Stomach (tissue), 9 donors: ENCODE results near the gene CCNB3. TPM values are rescaled to one million over a fixed set of nuclear protein-coding genes. Genes with fewer than 3 reads are reported as not detected.

ENCODE experiments used
- DNase-seq, 2 donors: peaks; one replicate each; pipeline versions ENCODE4 v3.0.0 to v3.0.0-alpha.2; 2013 to 2019
- H3K27ac ChIP-seq, 5 donors: fragments of 200-600 bp in 4 of 5; sonication (generic) in 4 of 5; one replicate each; pipeline ENCODE4 v1.5.1; 2013 to 2019; ENCODE audit warnings: mild to moderate bottlenecking in 1 of 5, moderate library complexity in 1 of 5
- H3K27me3 ChIP-seq, 3 donors: fragments of 200-600 bp; sonication (generic); one replicate each; pipeline ENCODE4 v1.5.1; 2017 to 2019; ENCODE audit warnings: mixed run types in 1 of 3
- H3K36me3 ChIP-seq, 4 donors: fragments of 200-600 bp; sonication (generic); 1 replicate in 3 of 4; 2 replicates in 1 of 4; pipeline ENCODE4 v1.5.1; 2016 to 2019
- H3K4me1 ChIP-seq, 4 donors: fragments of 200-600 bp; sonication (generic); one replicate each; pipeline ENCODE4 v1.5.1; 2016 to 2019
- H3K4me3 ChIP-seq, 4 donors: fragments of 200-600 bp; sonication (generic) in 3 of 4; one replicate each; pipeline ENCODE4 v1.5.1; 2016 to 2019; ENCODE audit warnings: mild to moderate bottlenecking in 1 of 4
- H3K9me3 ChIP-seq, 4 donors: fragments of 200-600 bp; sonication (generic); one replicate each; pipeline ENCODE4 v1.5.1; 2016 to 2019
- EP300 ChIP-seq: sonication (generic); formaldehyde crosslinking; IDR thresholded peaks from one replicate; pipeline ENCODE4 v1.6.1; 2017; ENCODE audit warnings: antibody characterized with exemption
- POLR2A ChIP-seq, 4 donors: fragments of 450-650 bp; IDR thresholded peaks; one replicate each; pipeline ENCODE4 v1.6.1; 2016; ENCODE audit warnings: antibody characterized with exemption in 4 of 4, control low read depth in 2 of 4, mild to moderate bottlenecking in 1 of 4, moderate library complexity in 1 of 4
- POLR2AphosphoS5 ChIP-seq, 3 donors: sonication (generic); formaldehyde crosslinking; IDR thresholded peaks; one replicate each; pipeline ENCODE4 v1.6.1; 2016; ENCODE audit warnings: antibody characterized with exemption in 3 of 3
- WGBS, 5 donors: extraction: QIAGEN DNeasy Blood & Tissue Kit in 3 of 5; methylation state at CpG; one replicate each; pipeline versions ENCODE4 v1.1.5 to v1.1.7; 2013 to 2018; 5-methylcytosine and 5-hydroxymethylcytosine counted together
- intact Hi-C: fragments of 100-400 bp; cut with DNase I; formaldehyde crosslinking; loops from one replicate; pipeline ENCODE4 v1.15.1; 2023; ENCODE audit warnings: low total_unique reads
- polyA plus RNA-seq, 3 donors: library from polyadenylated mRNA; stranded (reverse); fragments of 200-250 nt; gene quantifications; one replicate each; pipeline ENCODE4 v1.2.3, GENCODE V29; 2013
- total RNA-seq, 5 donors: library from RNA; depleted of rRNA; stranded (reverse); fragments of >200 nt; gene quantifications; one replicate each; pipeline versions ENCODE4 v1.1.0 to v1.2.3, GENCODE V29; 2014 to 2016
- TF ChIP-seq, protein P1 (sequence below), 7 experiments: fragments of 450-650 bp in 4 of 7; fragments of 200-600 bp in 3 of 7; sonication (generic) in 3 of 7; IDR thresholded peaks; one replicate each; pipeline ENCODE4 v1.5.1; 2016 to 2019; ENCODE audit warnings: antibody characterized with exemption in 7 of 7, control low read depth in 2 of 7, mild to moderate bottlenecking in 1 of 7
- donor health status: healthy with polysubstance abuse.
- donor health status: Bipolar disorder and iron deficiency.
- donor health status: healthy.

CCNB3 gene
- total and polyA plus RNA-seq, 8 donors, result 0.12 to 0.37 (median 0.18) TPM; not detected in 3

DNA sequence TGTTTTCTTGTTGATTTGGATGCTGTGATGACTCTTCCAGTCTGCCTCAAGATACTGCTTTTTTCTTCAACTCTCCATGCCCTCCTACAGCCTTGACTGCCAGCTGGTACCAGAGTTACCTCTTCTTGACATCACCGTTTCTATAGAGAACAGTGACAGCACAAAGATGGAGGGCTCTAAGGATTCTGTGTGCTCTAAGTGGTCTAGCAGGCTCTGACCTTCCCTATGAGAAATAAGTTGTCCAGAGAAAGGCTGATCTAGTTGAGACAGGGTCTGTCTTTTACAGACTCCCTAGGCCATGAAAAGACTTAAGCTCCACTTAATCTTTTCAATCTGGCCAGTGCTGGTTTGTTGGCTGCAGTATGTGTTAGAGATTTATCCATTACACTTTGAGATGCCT is 3.7 kb upstream of the CCNB3 start, which contains the start of gene AKAP4:
Gene AKAP4, minus strand, starts transcription at position 101 of the 400 bp plus-strand sequence. CDS start 118 bp downstream, outside the sequence.
- Histone ChIP-seq H3K9me3 (no peaks in the 10 kb centered on the region), H3K27me3 (peaks cover 0 to 3% (median 0%) of the 10 kb centered on the region in 3 donors), H3K27ac (no peak within 1 kb of the TSS), H3K4me3 (no peak within 1 kb of the TSS), H3K4me1 (peaks cover 0 to 10% (median 2%) of the 10 kb centered on the region in 4 donors), H3K36me3 (no peaks in the 10 kb centered on the region)
- intact Hi-C loops, result no loop called here
- no peak for DNase-seq
- TF ChIP-seq POLR2A (IDR thresholded peaks at IDR 0.05), result no peak
- TF ChIP-seq POLR2AphosphoS5 (IDR thresholded peaks at IDR 0.05), result no peak
- no peak for TF ChIP-seq EP300
- TF ChIP-seq, protein P1, sequence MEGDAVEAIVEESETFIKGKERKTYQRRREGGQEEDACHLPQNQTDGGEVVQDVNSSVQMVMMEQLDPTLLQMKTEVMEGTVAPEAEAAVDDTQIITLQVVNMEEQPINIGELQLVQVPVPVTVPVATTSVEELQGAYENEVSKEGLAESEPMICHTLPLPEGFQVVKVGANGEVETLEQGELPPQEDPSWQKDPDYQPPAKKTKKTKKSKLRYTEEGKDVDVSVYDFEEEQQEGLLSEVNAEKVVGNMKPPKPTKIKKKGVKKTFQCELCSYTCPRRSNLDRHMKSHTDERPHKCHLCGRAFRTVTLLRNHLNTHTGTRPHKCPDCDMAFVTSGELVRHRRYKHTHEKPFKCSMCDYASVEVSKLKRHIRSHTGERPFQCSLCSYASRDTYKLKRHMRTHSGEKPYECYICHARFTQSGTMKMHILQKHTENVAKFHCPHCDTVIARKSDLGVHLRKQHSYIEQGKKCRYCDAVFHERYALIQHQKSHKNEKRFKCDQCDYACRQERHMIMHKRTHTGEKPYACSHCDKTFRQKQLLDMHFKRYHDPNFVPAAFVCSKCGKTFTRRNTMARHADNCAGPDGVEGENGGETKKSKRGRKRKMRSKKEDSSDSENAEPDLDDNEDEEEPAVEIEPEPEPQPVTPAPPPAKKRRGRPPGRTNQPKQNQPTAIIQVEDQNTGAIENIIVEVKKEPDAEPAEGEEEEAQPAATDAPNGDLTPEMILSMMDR (IDR thresholded peaks at IDR 0.05), result no peak
- 83 to 100% (median 89%) methylated on average over 1 of the region's 1 CpG for WGBS, 5 donors

DNA sequence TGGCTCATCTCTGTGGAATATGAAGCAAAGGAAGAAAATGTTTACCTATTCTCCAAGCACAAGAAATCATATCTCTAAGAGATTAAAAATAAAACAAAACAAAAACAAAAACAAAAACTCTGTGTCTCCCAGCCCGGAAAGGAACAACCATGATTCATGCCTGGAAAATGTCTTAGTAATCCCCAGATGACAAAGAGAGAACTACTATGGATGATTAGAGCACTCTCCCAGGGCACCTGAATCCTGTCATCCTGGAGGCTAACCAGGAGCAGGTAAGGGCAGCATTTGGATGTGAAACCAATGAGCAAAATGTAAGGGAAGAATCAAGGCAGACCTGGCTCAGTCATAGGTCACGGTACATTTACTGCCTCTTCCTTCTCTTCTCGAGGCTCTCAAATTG is 2.0 kb upstream of the CCNB3 start:
- H3K4me1 ChIP-seq, result peaks cover 0 to 10% (median 2%) of the 10 kb centered on the region in 4 donors
- no peak for DNase-seq
- TF ChIP-seq, protein P1 (IDR thresholded peaks at IDR 0.05), result no peak
- TF ChIP-seq EP300, result no peak
- TF ChIP-seq POLR2AphosphoS5 (IDR thresholded peaks at IDR 0.05), result no peak
- TF ChIP-seq POLR2A (IDR thresholded peaks at IDR 0.05), result no peak
- intact Hi-C loops, result no loop called here
- H3K27ac ChIP-seq, result no peak overlapping the region
- no peaks in the 10 kb centered on the region for H3K9me3 ChIP-seq
- WGBS, 5 donors, result 56 to 75% (median 70%) methylated on average over 3 of the region's 3 CpGs
- H3K4me3 ChIP-seq, result no peak overlapping the region
- H3K27me3 ChIP-seq, result no peaks in the 10 kb centered on the region
- no peaks in the 10 kb centered on the region for H3K36me3 ChIP-seq

DNA sequence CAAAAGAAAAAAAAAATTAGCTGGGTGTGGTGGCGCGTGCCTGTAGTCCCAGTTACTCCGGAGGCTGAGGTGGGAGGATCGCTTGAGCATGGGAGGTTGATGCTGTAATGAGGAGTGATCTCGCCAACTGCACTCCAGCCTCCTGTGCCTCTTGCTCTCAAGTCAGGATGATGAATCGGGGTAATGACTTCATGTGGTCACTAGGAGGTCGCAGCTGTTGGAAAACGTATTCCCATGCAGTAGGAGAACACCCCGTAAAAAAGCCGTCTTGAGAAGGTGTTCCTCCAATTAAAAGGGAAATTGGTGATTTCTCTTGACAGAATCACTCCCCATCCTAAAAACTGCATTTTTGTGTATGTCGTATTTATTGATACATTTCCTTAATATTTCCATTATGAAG is 2.2 kb downstream of the CCNB3 start:
- Histone ChIP-seq H3K4me3 (no peak overlapping the region), H3K36me3 (no peaks in the 10 kb centered on the region), H3K4me1 (peaks cover 0 to 10% (median 2%) of the 10 kb centered on the region in 4 donors), H3K27ac (no peak overlapping the region), H3K9me3 (no peaks in the 10 kb centered on the region), H3K27me3 (no peaks in the 10 kb centered on the region)
- intact Hi-C loops, result no loop called here
- no peak for DNase-seq
- TF ChIP-seq POLR2AphosphoS5 (IDR thresholded peaks at IDR 0.05) (no peak), EP300 (no peak), POLR2A (IDR thresholded peaks at IDR 0.05) (no peak)
- TF ChIP-seq, protein P1 (IDR thresholded peaks at IDR 0.05), result no peak
- WGBS, 5 donors, result 70 to 78% (median 77%) methylated on average over 11 of the region's 11 CpGs

DNA sequence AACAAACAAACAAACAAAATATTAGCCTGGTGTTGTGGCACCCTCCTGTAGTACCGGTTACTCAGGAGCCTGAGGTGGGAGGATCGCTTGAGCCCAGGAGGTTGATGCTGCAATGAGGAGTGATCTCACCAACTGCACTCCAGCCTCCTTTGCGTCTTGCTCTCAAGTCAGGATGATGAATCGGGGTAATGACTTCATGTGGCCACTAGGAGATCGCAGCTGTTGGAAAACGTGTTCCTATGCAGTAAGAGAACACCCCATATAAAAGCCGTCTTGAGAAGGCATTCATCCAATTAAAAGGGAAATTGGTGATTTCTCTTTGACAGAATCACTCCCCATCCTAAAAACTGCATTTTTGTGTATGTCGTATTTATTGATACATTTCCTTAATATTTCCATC is 6.9 kb downstream of the CCNB3 start:
- no peaks in the 10 kb centered on the region for H3K4me1 ChIP-seq
- WGBS, 5 donors, result 44 to 73% (median 53%) methylated on average over 8 of the region's 8 CpGs
- no peak for DNase-seq

More for the DNA sequence above, 6.9 kb downstream of the CCNB3 start:
- H3K4me3 ChIP-seq, result no peak overlapping the region
- no peaks in the 10 kb centered on the region for H3K9me3 ChIP-seq
- H3K27ac ChIP-seq, result no peak overlapping the region
- intact Hi-C loops, result no loop called here
- H3K36me3 ChIP-seq, result no peaks in the 10 kb centered on the region
- H3K27me3 ChIP-seq, result no peaks in the 10 kb centered on the region
- TF ChIP-seq, protein P1 (IDR thresholded peaks at IDR 0.05), result no peak
